Measurements from ENCODE around the gene INA.

The INA gene

GRCh38 chr10:103276251-103276895, 565 bp upstream of the INA start:
- DNase-seq: peak in 1 of 2 experiments; percentile 2

- peak in 1 of 2 experiments; percentile 20 for DNase-seq
Measured at GRCh38 chr10:103277713-103278536, 987 bp downstream of the INA start.

GRCh38 chr10:103278537-103278823, 1.5 kb downstream of the INA start:
- no peak for DNase-seq

- DNase-seq: peak in 1 of 2 experiments; percentile 4
Measured at GRCh38 chr10:103278862-103279298, 1.9 kb downstream of the INA start.

- DNase-seq: no peak
Measured at GRCh38 chr10:103280031-103280430, 3.1 kb downstream of the INA start.

GRCh38 chr10:103280506-103280905, 3.6 kb downstream of the INA start:
- DNase-seq: no peak

GRCh38 chr10:103281753-103282152, 4.8 kb downstream of the INA start:
- DNase-seq: peak; percentile 75 to 86

- DNase-seq: no peak
Measured at GRCh38 chr10:103282961-103283360, 6.0 kb downstream of the INA start.

GRCh38 chr10:103284170-103284569, 7.2 kb downstream of the INA start:
- no peak for DNase-seq

- DNase-seq: no peak
Measured at GRCh38 chr10:103287992-103288391, 11.1 kb downstream of the INA start.

- no peak for DNase-seq
Measured at GRCh38 chr10:103291588-103291987, 14.7 kb downstream of the INA start.

- DNase-seq: no peak
Measured at GRCh38 chr10:103295374-103296015, 18.6 kb downstream of the INA start.

GRCh38 chr10:103307594-103307993, 30.7 kb downstream of the INA start:
- no peak for DNase-seq

GRCh38 chr10:103310197-103310596, 33.3 kb downstream of the INA start:
- DNase-seq: no peak

GRCh38 chr10:103316087-103316486, 39.1 kb downstream of the INA start:
- no peak for DNase-seq

GRCh38 chr10:103327906-103328305, 51.0 kb downstream of the INA start:
- DNase-seq: no peak

GRCh38 chr10:103333934-103334520, 57.1 kb downstream of the INA start:
- peak in 1 of 2 experiments; percentile 2 for DNase-seq

- DNase-seq: no peak
Measured at GRCh38 chr10:103334567-103334966, 57.6 kb downstream of the INA start.

- DNase-seq: no peak
Measured at GRCh38 chr10:103336370-103336769, 59.4 kb downstream of the INA start.
